Erythroblast (primary cell): ENCODE measurements around the gene CDK5R2.
"Not testable (repeated sequence)": the region's sequence is repeated elsewhere in the genome, so short reads cannot be mapped to it uniquely, and the experiment has no call there.

Experiments used
- DNase-seq, 2 experiments: peaks; one replicate each; lab custom pipeline; 2025; lab: John Stamatoyannopoulos, UW
- GATA1 ChIP-seq: IDR thresholded peaks from 2 replicates; pipeline ENCODE4 v1.6.1; 2011; ENCODE audit warnings: low read depth, mild to moderate bottlenecking, control low read depth, low read length, moderate library complexity
- POLR2A ChIP-seq: IDR thresholded peaks from 2 replicates; pipeline ENCODE4 v1.6.1; 2011; ENCODE audit warnings: mild to moderate bottlenecking, low read length

Gene CDK5R2

GRCh38 chr2:218959141-218959731, at the start of gene CDK5R2:
CDK5R2 (plus strand) TSS chr2:218959666; CDS start chr2:218959821, 155 bp downstream.
- no peak for TF ChIP-seq POLR2A
- TF ChIP-seq GATA1 = no peak
- peak; percentile 79 to 85 for DNase-seq

- DNase-seq = no peak
- TF ChIP-seq POLR2A = no peak
Observed at GRCh38 chr2:218910741-218911140, 48.7 kb upstream of the CDK5R2 start.

- TF ChIP-seq POLR2A (no peak), GATA1 (no peak)
- DNase-seq = no peak
Observed at GRCh38 chr2:218920504-218920903, 39.0 kb upstream of the CDK5R2 start.

GRCh38 chr2:218924757-218925156, 34.7 kb upstream of the CDK5R2 start:
- TF ChIP-seq GATA1 (no peak), POLR2A (no peak)
- DNase-seq = no peak

GRCh38 chr2:218925434-218925833, 34.0 kb upstream of the CDK5R2 start:
- no peak for TF ChIP-seq GATA1
- TF ChIP-seq POLR2A = no peak
- no peak for DNase-seq

GRCh38 chr2:218927422-218927821, 32.0 kb upstream of the CDK5R2 start:
- DNase-seq = no peak
- TF ChIP-seq POLR2A (no peak), GATA1 (no peak)

GRCh38 chr2:218927876-218928275, 31.6 kb upstream of the CDK5R2 start:
- DNase-seq = no peak
- TF ChIP-seq POLR2A (no peak), GATA1 (no peak)

- not testable (repeated sequence) for DNase-seq
Observed at GRCh38 chr2:218930488-218930887, 29.0 kb upstream of the CDK5R2 start.

GRCh38 chr2:218931751-218932150, 27.7 kb upstream of the CDK5R2 start:
- not testable (repeated sequence) for DNase-seq

GRCh38 chr2:218944759-218945404, 14.6 kb upstream of the CDK5R2 start:
- peak in 1 of 2 experiments; percentile 19 for DNase-seq
- TF ChIP-seq POLR2A (no peak), GATA1 (no peak)

GRCh38 chr2:218946621-218947020, 12.8 kb upstream of the CDK5R2 start:
- DNase-seq = no peak
- TF ChIP-seq GATA1 = no peak
- TF ChIP-seq POLR2A = no peak

- TF ChIP-seq POLR2A = no peak
- DNase-seq = no peak
Observed at GRCh38 chr2:218952160-218952559, 7.3 kb upstream of the CDK5R2 start.

- no peak for TF ChIP-seq POLR2A
- no peak for TF ChIP-seq GATA1
- no peak for DNase-seq
Observed at GRCh38 chr2:218953366-218953954, 6.0 kb upstream of the CDK5R2 start.

- no peak for DNase-seq
- TF ChIP-seq GATA1 (no peak), POLR2A (no peak)
Observed at GRCh38 chr2:218954541-218955300, 4.7 kb upstream of the CDK5R2 start.

- DNase-seq = no peak
Observed at GRCh38 chr2:218956039-218956438, 3.4 kb upstream of the CDK5R2 start.

GRCh38 chr2:218957671-218958070, 1.8 kb upstream of the CDK5R2 start:
- DNase-seq = no peak
- no peak for TF ChIP-seq POLR2A
- TF ChIP-seq GATA1 = no peak

More at GRCh38 chr2:218956039-218956438, 3.4 kb upstream of the CDK5R2 start:
- no peak for TF ChIP-seq GATA1
- TF ChIP-seq POLR2A = no peak
